WTC11 (cell line): ENCODE measurements around the gene ZBTB7B. TPM values are rescaled to one million over a fixed set of nuclear protein-coding genes. Genes with fewer than 3 reads are reported as not detected.

Experiments used
- ATAC-seq: fragments of 200-7000 bp; cut with Tn5 transposase; 2 replicates; pipeline ENCODE4 v1.10.0; 2021; ENCODE audit warnings: mild to moderate bottlenecking, moderate library complexity
- CTCF ChIA-PET: fragments of 300-600 bp; sonication (Branson Sonifier 250); formaldehyde crosslinking; loops from one replicate; lab custom pipeline; 2021; ENCODE audit warnings: antibody characterized with exemption; lab: Charles Lee
- POLR2A ChIA-PET: fragments of 350-600 bp; sonication (Branson Sonifier 250); formaldehyde crosslinking; loops from one replicate; lab custom pipeline; 2021; ENCODE audit warnings: antibody characterized with exemption; lab: Charles Lee
- DNase-seq: peaks from one replicate; pipeline ENCODE4 v3.0.0; 2021; ENCODE audit warnings: low spot score
- H3K27ac Mint-ChIP-seq: 2 replicates; pipeline ENCODE4 v1.8.0; 2021; ENCODE audit warnings: mixed read lengths
- H3K27me3 Mint-ChIP-seq: 2 replicates; pipeline ENCODE4 v1.8.0; 2021; ENCODE audit warnings: low read depth, mild to moderate bottlenecking, moderate library complexity, mixed read lengths
- H3K36me3 Mint-ChIP-seq: 2 replicates; pipeline ENCODE4 v1.8.0; 2021; ENCODE audit warnings: mixed read lengths
- H3K4me1 Mint-ChIP-seq: 2 replicates; pipeline ENCODE4 v1.8.0; 2022; ENCODE audit warnings: mixed read lengths
- H3K4me3 Mint-ChIP-seq: 2 replicates; pipeline ENCODE4 v1.8.0; 2021; ENCODE audit warnings: mild to moderate bottlenecking, moderate library complexity, mixed read lengths
- H3K9me3 Mint-ChIP-seq: 2 replicates; pipeline ENCODE4 v1.8.0; 2021; ENCODE audit warnings: mixed read lengths
- ETV6 ChIP-seq: sonication (generic); formaldehyde crosslinking; IDR thresholded peaks from 2 replicates; pipeline ENCODE4 v1.8.1; 2022; ENCODE audit warnings: mild to moderate bottlenecking, missing genetic modification reagents
- MXD4 ChIP-seq: fragments of 250-450 bp; sonication (Bioruptor Pico); IDR thresholded peaks from 2 replicates; pipeline ENCODE4 v1.8.0; 2021; ENCODE audit warnings: mild to moderate bottlenecking, moderate library complexity, borderline replicate concordance
- MYBL2 ChIP-seq: sonication (generic); formaldehyde crosslinking; IDR thresholded peaks from 2 replicates; pipeline ENCODE4 v1.8.1; 2023; ENCODE audit warnings: mild to moderate bottlenecking, moderate library complexity, missing genetic modification reagents
- OVOL2 ChIP-seq: fragments of 250-450 bp; sonication (Bioruptor Pico); IDR thresholded peaks from 2 replicates; pipeline ENCODE4 v1.9.0; 2021; ENCODE audit warnings: mild to moderate bottlenecking, borderline replicate concordance
- RELA ChIP-seq: sonication (generic); formaldehyde crosslinking; IDR thresholded peaks from 2 replicates; pipeline ENCODE4 v1.8.1; 2022; ENCODE audit warnings: missing genetic modification reagents, mild to moderate bottlenecking, borderline replicate concordance
- TEAD1 ChIP-seq: sonication (generic); formaldehyde crosslinking; IDR thresholded peaks from 2 replicates; pipeline ENCODE4 v1.8.0; 2022; ENCODE audit warnings: mild to moderate bottlenecking, missing genetic modification reagents
- TEAD4 ChIP-seq: sonication (generic); formaldehyde crosslinking; IDR thresholded peaks from 2 replicates; pipeline ENCODE4 v1.8.0; 2022; ENCODE audit warnings: mild to moderate bottlenecking, missing genetic modification reagents
- ZBTB21 ChIP-seq: sonication (generic); formaldehyde crosslinking; IDR thresholded peaks from 2 replicates; pipeline ENCODE4 v1.8.1; 2023; ENCODE audit warnings: mild to moderate bottlenecking, missing genetic modification reagents, borderline replicate concordance
- ZNF138 ChIP-seq: sonication (generic); formaldehyde crosslinking; conservative IDR thresholded peaks from 2 replicates; pipeline ENCODE4 v1.8.1; 2022; ENCODE audit warnings: mild to moderate bottlenecking, moderate library complexity, missing genetic modification reagents
- total RNA-seq: library from RNA; stranded (reverse); gene quantifications from 3 replicates; pipeline ENCODE4 v1.2.3, GENCODE V29; 2021
- TF ChIP-seq, protein P1 (sequence below): sonication (generic); formaldehyde crosslinking; IDR thresholded peaks from 2 replicates; pipeline ENCODE4 v1.8.0; 2022; ENCODE audit warnings: mild to moderate bottlenecking, missing genetic modification reagents
- TF ChIP-seq, protein P2 (sequence below): sonication (generic); formaldehyde crosslinking; IDR thresholded peaks from 2 replicates; pipeline ENCODE4 v1.8.1; 2023; ENCODE audit warnings: mild to moderate bottlenecking, missing genetic modification reagents
- TF ChIP-seq, protein P3 (sequence below): fragments of 200-600 bp; IDR thresholded peaks from 2 replicates; pipeline ENCODE4 v1.8.0; 2022; ENCODE audit warnings: antibody characterized with exemption
- TF ChIP-seq, protein P4 (sequence below): sonication (generic); formaldehyde crosslinking; IDR thresholded peaks from 2 replicates; pipeline ENCODE4 v1.8.1; 2023; ENCODE audit warnings: mild to moderate bottlenecking, missing genetic modification reagents, moderate library complexity
- TF ChIP-seq, protein P5 (sequence below): fragments of 250-450 bp; sonication (Bioruptor Pico); IDR thresholded peaks from 2 replicates; pipeline ENCODE4 v2.1.2; 2022; ENCODE audit warnings: mild to moderate bottlenecking, moderate library complexity
- TF ChIP-seq, protein P6 (sequence below): sonication (generic); formaldehyde crosslinking; IDR thresholded peaks from 2 replicates; pipeline ENCODE4 v1.8.0; 2023; ENCODE audit warnings: missing genetic modification reagents, mild to moderate bottlenecking, borderline replicate concordance
- TF ChIP-seq, protein P7 (sequence below): sonication (generic); formaldehyde crosslinking; conservative IDR thresholded peaks from 2 replicates; pipeline ENCODE4 v1.8.1; 2022; ENCODE audit warnings: mild to moderate bottlenecking, missing genetic modification reagents

The ZBTB7B gene
- total RNA-seq, 1 experiment from 2014 or later: 29.8 TPM

DNA sequence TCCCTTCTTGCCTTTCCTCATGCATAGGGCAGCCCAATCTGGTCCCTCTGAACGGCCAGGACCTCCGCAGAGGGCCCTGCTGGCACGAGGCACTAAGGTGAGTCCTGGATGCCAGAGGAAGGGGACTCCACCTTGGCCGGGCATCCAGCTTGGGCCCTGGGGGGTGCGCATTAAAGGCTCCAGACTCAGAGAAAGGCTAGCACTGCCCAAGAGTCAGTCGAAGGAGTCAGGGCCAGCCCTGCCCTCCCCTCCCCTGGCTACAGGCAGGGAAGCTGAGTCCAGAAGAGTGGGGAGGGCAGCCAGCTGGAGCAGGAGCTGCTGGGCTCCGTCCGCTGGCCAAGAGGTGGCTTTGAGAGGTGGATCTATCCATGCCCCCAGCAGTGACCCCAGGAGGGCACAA, 58.1 kb downstream of the ZBTB7B start (continued):
- TF ChIP-seq, protein P1, sequence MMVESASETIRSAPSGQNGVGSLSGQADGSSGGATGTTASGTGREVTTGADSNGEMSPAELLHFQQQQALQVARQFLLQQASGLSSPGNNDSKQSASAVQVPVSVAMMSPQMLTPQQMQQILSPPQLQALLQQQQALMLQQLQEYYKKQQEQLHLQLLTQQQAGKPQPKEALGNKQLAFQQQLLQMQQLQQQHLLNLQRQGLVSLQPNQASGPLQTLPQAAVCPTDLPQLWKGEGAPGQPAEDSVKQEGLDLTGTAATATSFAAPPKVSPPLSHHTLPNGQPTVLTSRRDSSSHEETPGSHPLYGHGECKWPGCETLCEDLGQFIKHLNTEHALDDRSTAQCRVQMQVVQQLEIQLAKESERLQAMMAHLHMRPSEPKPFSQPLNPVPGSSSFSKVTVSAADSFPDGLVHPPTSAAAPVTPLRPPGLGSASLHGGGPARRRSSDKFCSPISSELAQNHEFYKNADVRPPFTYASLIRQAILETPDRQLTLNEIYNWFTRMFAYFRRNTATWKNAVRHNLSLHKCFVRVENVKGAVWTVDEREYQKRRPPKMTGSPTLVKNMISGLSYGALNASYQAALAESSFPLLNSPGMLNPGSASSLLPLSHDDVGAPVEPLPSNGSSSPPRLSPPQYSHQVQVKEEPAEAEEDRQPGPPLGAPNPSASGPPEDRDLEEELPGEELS (CRISPR knock-in tag): no peak
- no peak for TF ChIP-seq ZNF138 (CRISPR knock-in tag)
- TF ChIP-seq OVOL2 (CRISPR knock-in tag): no peak
- TF ChIP-seq RELA (CRISPR knock-in tag): no peak
- TF ChIP-seq ZBTB21 (CRISPR knock-in tag): no peak
- TF ChIP-seq MYBL2 (CRISPR knock-in tag): no peak
- TF ChIP-seq, protein P2, sequence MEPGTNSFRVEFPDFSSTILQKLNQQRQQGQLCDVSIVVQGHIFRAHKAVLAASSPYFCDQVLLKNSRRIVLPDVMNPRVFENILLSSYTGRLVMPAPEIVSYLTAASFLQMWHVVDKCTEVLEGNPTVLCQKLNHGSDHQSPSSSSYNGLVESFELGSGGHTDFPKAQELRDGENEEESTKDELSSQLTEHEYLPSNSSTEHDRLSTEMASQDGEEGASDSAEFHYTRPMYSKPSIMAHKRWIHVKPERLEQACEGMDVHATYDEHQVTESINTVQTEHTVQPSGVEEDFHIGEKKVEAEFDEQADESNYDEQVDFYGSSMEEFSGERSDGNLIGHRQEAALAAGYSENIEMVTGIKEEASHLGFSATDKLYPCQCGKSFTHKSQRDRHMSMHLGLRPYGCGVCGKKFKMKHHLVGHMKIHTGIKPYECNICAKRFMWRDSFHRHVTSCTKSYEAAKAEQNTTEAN (CRISPR knock-in tag): no peak

DNA sequence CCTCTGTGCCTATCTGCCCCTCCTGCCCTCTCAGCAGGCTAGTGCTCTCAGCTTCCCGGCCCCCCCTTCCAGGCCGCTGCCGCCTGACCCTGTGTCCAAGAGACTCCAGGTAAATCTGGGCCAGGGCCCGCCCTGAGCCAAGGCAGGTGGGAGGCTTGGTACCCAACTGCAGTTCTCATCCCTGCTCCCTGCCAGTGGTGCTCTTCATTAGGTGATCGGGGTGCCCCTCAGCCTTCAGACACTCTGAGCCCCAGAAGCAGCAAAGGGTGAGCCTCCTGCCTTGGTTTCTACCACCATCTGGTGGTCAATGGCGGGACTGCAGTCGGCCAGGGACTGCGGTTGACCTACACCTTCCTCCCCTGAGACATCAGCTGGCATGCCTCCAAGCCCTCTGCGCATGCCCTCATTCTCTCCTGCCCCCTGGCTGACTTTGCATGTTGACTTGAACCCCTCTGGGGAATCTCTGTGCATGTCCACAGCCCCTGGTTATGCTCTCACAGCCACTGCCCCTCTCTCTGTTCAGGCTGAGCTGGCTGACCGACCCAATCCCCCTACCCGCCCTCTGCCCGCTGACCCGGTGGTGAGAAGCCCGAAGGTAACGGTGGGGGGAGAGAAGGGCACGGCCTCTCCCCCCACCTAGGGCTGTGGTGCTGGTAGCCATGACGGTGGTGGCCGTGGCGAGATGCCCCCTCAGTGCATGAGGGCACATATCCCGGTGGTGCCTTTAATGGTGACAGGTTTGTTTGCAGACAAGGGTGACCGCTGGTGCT, 59.0 kb downstream of the ZBTB7B start:
- CTCF ChIA-PET: interaction anchor here (0.6 to 8.3 kb wide), 57 partner anchors 10 to 515 kb away, joined by 3 to 176 read pairs (median 7); partner anchors contain the start of genes ADAM15, CHRNB2, CKS1B and DCST1
- POLR2A ChIA-PET: interaction anchor here (0.5 to 3.5 kb wide), 7 partner anchors 17 to 125 kb away, joined by 3 to 10 read pairs (median 6); partner anchors contain the start of genes EFNA3 and PMVK
- peaks cover 17% of the 10 kb centered on the region for H3K4me1 Mint-ChIP-seq
- peaks cover 6% of the 10 kb centered on the region for H3K36me3 Mint-ChIP-seq
- H3K9me3 Mint-ChIP-seq: no peaks in the 10 kb centered on the region
- H3K4me3 Mint-ChIP-seq: peak overlapping the region; percentile 91
- H3K27ac Mint-ChIP-seq: no peak overlapping the region
- ATAC-seq (peak; percentile 54), DNase-seq (peak; percentile 99)
- TF ChIP-seq, protein P3, sequence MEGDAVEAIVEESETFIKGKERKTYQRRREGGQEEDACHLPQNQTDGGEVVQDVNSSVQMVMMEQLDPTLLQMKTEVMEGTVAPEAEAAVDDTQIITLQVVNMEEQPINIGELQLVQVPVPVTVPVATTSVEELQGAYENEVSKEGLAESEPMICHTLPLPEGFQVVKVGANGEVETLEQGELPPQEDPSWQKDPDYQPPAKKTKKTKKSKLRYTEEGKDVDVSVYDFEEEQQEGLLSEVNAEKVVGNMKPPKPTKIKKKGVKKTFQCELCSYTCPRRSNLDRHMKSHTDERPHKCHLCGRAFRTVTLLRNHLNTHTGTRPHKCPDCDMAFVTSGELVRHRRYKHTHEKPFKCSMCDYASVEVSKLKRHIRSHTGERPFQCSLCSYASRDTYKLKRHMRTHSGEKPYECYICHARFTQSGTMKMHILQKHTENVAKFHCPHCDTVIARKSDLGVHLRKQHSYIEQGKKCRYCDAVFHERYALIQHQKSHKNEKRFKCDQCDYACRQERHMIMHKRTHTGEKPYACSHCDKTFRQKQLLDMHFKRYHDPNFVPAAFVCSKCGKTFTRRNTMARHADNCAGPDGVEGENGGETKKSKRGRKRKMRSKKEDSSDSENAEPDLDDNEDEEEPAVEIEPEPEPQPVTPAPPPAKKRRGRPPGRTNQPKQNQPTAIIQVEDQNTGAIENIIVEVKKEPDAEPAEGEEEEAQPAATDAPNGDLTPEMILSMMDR: peak; percentile 97
- no peak for TF ChIP-seq ETV6
- H3K27me3 Mint-ChIP-seq: no peaks in the 10 kb centered on the region

DNA sequence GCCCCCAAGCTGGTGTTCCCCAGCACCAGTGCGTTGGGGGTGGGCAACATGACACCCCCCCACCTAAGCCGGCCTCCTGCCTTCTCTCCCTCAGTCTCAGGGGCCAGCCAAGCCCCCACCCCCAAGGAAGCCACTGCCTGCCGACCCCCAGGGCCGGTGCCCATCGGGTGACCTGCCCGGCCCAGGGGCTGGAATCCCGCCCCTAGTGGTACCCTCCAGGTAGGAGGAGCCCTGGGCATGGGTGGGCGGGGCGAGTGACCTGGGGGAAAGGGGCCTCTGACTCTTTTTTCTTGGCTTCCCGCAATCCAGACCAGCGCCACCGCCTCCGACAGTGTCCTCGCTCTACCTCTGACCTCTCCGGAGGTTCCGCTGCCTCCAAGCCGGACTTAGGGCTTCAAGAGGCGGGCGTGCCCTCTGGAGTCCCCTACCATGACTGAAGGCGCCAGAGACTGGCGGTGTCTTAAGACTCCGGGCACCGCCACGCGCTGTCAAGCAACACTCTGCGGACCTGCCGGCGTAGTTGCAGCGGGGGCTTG, 59.6 kb downstream of the ZBTB7B start:
- ATAC-seq (peak; percentile 53), DNase-seq (peak; percentile 85)
- Mint-ChIP-seq H3K4me3 (peak overlapping the region; percentile 91), H3K27ac (no peak overlapping the region), H3K36me3 (peaks cover 13% of the 10 kb centered on the region), H3K9me3 (no peaks in the 10 kb centered on the region), H3K4me1 (peaks cover 17% of the 10 kb centered on the region), H3K27me3 (no peaks in the 10 kb centered on the region)
- CTCF ChIA-PET: interaction anchor here (0.6 to 8.3 kb wide), 55 partner anchors 9 to 516 kb away, joined by 3 to 176 read pairs (median 8); partner anchors contain the start of genes ADAM15, CHRNB2, CKS1B and DCST1
- TF ChIP-seq, protein P4, sequence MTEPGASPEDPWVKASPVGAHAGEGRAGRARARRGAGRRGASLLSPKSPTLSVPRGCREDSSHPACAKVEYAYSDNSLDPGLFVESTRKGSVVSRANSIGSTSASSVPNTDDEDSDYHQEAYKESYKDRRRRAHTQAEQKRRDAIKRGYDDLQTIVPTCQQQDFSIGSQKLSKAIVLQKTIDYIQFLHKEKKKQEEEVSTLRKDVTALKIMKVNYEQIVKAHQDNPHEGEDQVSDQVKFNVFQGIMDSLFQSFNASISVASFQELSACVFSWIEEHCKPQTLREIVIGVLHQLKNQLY: no peak
- TF ChIP-seq TEAD4 (no peak), MXD4 (CRISPR knock-in tag) (no peak), TEAD1 (CRISPR knock-in tag) (no peak)
- TF ChIP-seq, protein P5, sequence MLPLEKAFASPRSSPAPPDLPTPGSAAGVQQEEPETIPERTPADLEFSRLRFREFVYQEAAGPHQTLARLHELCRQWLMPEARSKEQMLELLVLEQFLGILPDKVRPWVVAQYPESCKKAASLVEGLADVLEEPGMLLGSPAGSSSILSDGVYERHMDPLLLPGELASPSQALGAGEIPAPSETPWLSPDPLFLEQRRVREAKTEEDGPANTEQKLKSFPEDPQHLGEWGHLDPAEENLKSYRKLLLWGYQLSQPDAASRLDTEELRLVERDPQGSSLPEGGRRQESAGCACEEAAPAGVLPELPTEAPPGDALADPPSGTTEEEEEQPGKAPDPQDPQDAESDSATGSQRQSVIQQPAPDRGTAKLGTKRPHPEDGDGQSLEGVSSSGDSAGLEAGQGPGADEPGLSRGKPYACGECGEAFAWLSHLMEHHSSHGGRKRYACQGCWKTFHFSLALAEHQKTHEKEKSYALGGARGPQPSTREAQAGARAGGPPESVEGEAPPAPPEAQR (CRISPR knock-in tag): no peak
- TF ChIP-seq, protein P6, sequence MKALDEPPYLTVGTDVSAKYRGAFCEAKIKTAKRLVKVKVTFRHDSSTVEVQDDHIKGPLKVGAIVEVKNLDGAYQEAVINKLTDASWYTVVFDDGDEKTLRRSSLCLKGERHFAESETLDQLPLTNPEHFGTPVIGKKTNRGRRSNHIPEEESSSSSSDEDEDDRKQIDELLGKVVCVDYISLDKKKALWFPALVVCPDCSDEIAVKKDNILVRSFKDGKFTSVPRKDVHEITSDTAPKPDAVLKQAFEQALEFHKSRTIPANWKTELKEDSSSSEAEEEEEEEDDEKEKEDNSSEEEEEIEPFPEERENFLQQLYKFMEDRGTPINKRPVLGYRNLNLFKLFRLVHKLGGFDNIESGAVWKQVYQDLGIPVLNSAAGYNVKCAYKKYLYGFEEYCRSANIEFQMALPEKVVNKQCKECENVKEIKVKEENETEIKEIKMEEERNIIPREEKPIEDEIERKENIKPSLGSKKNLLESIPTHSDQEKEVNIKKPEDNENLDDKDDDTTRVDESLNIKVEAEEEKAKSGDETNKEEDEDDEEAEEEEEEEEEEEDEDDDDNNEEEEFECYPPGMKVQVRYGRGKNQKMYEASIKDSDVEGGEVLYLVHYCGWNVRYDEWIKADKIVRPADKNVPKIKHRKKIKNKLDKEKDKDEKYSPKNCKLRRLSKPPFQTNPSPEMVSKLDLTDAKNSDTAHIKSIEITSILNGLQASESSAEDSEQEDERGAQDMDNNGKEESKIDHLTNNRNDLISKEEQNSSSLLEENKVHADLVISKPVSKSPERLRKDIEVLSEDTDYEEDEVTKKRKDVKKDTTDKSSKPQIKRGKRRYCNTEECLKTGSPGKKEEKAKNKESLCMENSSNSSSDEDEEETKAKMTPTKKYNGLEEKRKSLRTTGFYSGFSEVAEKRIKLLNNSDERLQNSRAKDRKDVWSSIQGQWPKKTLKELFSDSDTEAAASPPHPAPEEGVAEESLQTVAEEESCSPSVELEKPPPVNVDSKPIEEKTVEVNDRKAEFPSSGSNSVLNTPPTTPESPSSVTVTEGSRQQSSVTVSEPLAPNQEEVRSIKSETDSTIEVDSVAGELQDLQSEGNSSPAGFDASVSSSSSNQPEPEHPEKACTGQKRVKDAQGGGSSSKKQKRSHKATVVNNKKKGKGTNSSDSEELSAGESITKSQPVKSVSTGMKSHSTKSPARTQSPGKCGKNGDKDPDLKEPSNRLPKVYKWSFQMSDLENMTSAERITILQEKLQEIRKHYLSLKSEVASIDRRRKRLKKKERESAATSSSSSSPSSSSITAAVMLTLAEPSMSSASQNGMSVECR: no peak
- TF ChIP-seq, protein P7, sequence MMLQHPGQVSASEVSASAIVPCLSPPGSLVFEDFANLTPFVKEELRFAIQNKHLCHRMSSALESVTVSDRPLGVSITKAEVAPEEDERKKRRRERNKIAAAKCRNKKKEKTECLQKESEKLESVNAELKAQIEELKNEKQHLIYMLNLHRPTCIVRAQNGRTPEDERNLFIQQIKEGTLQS (CRISPR knock-in tag): no peak
- POLR2A ChIA-PET: interaction anchor here (1.0 to 3.5 kb wide), 6 partner anchors 16 to 90 kb away, joined by 3 to 10 read pairs (median 6); partner anchors contain the start of gene EFNA3
